Stimulated activated CD4-positive, alpha-beta T cell treated with anti-CD3 and anti-CD28 coated beads, Interleukin-4, amount 100 ng/mL, for 24 hours (primary cell): ENCODE data around the gene NLGN1.

Experiments used
- DNase-seq: peaks from one replicate; pipeline ENCODE4 v3.0.0-alpha.2; 2020

The NLGN1 gene

GRCh38 chr3:174116421-174116820, 718.9 kb downstream of the NLGN1 start:
- no peak for DNase-seq

DNA sequence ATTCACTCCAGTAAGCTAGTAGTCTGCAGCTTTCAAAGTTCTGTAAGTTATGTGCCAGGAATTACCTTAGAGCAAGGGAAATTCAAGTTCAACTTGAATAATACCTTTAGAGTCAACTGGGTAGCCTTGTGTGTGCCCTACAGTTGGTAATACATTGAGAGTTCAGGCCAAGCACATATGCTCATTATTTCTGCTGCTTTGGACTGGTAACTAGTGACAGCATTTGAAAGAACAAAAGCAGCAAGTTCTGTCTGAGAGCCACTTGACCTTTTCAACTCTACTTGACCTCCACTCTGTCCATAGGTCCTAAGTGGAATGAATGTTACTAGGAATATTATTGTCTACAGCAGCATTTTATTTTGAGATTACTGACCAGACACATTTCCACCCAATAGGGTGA, 723.5 kb downstream of the NLGN1 start:
- DNase-seq = no peak

GRCh38 chr3:174122411-174122810, 724.9 kb downstream of the NLGN1 start:
- no peak for DNase-seq

- no peak for DNase-seq
These were observed 727.8 kb downstream of the NLGN1 start for GRCh38 chr3:174125267-174125824.

- no peak for DNase-seq
These were observed 729.6 kb downstream of the NLGN1 start for GRCh38 chr3:174126990-174127758.

DNA sequence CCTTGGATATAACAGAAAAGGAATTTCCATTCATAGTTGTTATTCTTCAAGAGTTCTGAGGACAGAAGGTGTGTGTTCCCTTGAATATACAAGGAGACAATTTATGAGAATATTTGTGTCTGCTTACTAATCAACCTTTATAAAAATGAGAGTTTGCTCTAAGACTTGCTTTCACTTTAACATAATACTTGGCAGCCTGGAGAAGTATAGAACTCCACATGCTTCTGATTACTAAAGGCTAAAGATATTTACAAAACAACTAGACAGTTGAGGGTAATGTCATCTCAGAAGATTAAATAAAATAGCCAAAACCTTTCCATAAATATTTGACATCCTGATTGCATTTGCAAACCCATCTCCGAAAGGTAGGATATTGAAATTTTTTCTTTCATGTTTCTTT, 734.5 kb downstream of the NLGN1 start:
- no peak for DNase-seq

DNA sequence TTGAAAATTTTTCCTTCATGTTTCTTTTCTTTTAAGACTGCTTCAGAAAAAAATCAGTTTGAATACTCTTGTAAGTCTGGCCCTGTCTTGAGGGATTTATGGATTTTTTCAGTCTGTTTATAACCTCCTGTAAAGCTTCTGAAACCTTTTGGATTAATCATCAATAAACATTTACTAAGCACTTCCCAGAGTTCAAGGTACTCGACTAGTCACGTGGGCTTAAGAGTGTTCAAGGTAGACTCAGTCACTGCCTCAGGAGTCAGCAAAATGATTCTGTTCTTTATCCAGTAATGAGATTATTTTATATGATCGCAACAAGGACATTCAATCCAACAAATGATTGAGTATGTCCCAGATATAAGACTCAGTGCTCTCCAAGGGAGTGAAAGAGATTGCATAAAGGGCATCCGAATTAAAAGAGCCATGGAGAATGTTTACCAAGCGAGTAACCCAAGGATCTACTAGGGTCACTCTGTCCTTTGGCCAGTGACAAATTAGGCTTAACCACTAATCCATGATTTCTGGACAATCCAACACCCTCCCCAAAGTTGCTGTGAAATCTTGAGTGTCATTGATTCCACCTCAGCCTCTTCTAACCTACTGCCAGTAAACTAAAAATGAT, 735.0 kb downstream of the NLGN1 start:
- no peak for DNase-seq

GRCh38 chr3:174146008-174146407, 748.5 kb downstream of the NLGN1 start:
- DNase-seq = no peak

DNA sequence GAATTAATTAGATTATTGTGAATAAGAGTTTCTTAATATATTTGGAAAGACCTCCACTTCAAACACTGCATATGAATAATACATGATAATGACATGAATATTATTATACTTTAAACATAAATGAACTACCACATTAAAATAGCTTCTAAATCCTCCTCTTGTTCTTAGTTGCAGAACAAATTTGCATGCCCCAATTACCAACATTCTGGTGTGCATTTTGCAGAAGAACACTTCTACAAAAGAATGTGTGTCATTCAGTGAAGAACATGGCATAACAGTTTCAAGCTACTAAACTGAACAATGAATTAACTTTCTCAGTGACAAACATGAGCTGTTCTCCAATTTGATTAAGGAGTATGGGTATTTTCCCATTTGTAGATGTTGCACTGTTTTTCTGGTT, 750.3 kb downstream of the NLGN1 start:
- DNase-seq = no peak

DNA sequence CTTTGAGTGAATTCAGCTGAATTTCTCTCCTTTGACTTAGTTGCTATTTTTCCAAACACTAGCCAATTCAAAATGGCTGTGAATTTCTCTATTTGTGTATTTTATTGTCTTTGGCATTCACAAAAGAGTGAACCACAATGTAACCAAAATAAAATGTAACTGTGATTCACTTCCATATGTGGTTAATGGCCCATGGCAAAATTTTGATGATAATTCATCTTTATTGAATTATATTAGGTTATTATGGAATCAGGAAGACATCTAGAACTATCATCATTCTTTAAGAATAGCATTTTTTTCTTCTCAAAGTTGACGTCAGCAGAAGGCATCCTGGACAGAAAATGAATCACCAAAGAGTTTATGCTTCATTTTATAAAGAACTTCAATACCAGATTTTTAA, 756.3 kb downstream of the NLGN1 start:
- no peak for DNase-seq

GRCh38 chr3:174156200-174156599, 758.7 kb downstream of the NLGN1 start:
- no peak for DNase-seq

- DNase-seq = no peak
These were observed 761.1 kb downstream of the NLGN1 start for GRCh38 chr3:174158674-174159073.

- DNase-seq = no peak
These were observed 762.1 kb downstream of the NLGN1 start for GRCh38 chr3:174159604-174160003.

DNA sequence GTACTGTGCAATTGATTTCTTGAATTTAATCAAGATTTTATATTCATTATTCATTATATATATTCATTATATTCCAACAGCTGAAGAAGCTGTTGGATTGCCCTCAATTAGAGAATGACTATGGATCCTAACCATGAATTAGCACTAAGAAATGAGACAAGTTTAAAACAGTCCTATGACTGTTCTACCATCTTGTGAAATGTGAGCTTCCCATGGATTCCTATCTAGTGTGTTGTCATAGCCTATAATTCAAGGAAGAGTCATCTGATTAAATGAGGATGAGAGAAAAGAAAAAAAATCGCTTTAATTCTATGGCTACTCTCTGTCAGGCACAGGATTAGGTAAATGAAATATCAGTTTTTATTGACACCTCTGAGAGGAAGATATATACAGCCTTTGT, 765.0 kb downstream of the NLGN1 start:
- DNase-seq = no peak

- DNase-seq = no peak
These were observed 770.5 kb downstream of the NLGN1 start for GRCh38 chr3:174168026-174168425.

DNA sequence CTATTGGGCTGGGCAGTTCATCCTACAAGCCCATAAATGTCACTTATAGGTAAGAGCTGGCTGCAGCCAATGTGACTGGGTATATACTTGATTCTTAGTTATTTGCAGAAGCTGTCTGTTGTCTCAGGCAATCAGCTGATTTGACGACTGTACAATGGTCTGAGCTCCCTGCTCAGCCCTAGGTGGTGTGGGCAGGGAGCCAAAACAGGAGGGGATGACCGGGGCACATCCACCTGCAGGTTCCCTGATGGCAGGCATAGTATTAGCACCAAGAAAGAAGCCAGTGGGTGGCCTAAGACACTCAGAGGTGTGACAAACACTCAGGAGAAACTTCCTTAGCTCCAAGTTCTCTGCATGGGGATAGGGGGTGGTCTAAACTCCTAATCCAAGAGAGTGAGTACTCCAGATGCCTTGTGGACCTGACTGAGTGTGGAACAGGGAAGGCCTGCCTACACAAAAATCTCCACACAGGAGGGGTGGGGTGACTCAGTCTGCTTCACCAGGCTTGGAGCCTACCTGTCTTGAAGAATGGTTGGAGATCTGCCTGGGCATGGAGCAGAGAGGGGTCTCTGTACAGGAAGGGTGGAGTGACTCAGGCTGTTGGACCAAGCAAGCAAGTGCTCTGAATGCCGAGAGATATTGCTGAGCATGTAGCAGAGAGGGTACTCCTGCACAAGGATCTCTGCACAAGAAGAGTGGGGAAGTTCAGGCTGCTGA, 771.2 kb downstream of the NLGN1 start:
- no peak for DNase-seq

- no peak for DNase-seq
These were observed 772.2 kb downstream of the NLGN1 start for GRCh38 chr3:174169736-174170135.

GRCh38 chr3:174170248-174170647, 772.7 kb downstream of the NLGN1 start:
- DNase-seq = no peak

- DNase-seq = no peak
These were observed 788.9 kb downstream of the NLGN1 start for GRCh38 chr3:174186377-174186989.

GRCh38 chr3:174191380-174191779, 793.8 kb downstream of the NLGN1 start:
- no peak for DNase-seq

- DNase-seq = no peak
These were observed 794.4 kb downstream of the NLGN1 start for GRCh38 chr3:174191895-174192294.

DNA sequence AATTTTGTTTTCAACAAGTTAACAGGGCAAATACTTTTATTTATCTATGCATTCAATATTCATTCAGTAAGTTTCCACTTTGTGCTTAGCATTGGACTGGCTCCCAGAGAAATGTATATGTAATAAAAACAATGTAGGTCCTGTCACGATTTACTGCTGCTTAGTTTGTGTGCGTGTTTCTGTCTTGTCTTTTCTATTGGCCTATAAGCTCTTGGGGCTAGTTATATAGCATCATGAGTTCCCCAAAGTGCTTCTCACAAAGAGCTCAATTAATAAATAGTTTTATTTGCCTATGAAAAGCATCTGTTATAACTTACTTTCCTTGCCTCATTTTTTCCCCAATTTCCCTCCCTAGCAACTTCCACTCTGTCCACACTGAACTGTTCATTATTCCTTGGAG, 794.9 kb downstream of the NLGN1 start:
- no peak for DNase-seq

DNA sequence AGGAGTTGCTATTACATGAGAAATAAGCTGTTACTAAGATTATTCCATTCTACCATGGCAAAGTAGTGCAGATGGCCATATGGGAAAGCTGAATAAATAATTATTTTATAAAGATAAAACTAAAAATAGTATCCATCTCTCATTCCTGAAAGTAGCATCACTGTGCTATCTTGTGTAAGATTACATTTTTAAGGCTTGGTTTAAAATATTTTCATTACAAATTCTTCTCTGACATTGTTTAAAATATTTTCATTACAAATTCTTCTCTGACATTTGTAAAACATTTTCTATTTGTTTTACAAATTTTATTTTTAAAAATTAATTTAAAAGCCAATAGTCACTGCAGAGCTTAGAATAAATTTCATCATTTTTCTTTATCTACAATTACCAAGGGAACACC, 796.1 kb downstream of the NLGN1 start:
- no peak for DNase-seq
